ENCODE measurements around the gene L1CAM.

L1CAM gene

GRCh38 chrX:153862369-153863250 lies 23.4 kb downstream of the L1CAM start:
- no peak for DNase-seq

- DNase-seq: no peak
These were observed 24.2 kb downstream of the L1CAM start for GRCh38 chrX:153861733-153862310.

- no peak for DNase-seq
These were observed 24.8 kb downstream of the L1CAM start for GRCh38 chrX:153861151-153861550.

GRCh38 chrX:153857348-153857903 lies 28.5 kb downstream of the L1CAM start:
- no peak for DNase-seq

GRCh38 chrX:153854702-153855101 lies 31.3 kb downstream of the L1CAM start:
- no peak for DNase-seq

GRCh38 chrX:153853902-153854267 lies 32.1 kb downstream of the L1CAM start:
- no peak for DNase-seq

- DNase-seq: no peak
These were observed 32.6 kb downstream of the L1CAM start for GRCh38 chrX:153853180-153853901.

- no peak for DNase-seq
These were observed 34.0 kb downstream of the L1CAM start for GRCh38 chrX:153851981-153852380.

- DNase-seq: no peak
These were observed 37.6 kb downstream of the L1CAM start for GRCh38 chrX:153848325-153848724.

- no peak for DNase-seq
These were observed 40.1 kb downstream of the L1CAM start for GRCh38 chrX:153845842-153846241.

GRCh38 chrX:153845195-153845594 lies 40.8 kb downstream of the L1CAM start:
- DNase-seq: no peak

- no peak for DNase-seq
These were observed 41.4 kb downstream of the L1CAM start for GRCh38 chrX:153844509-153845082.

GRCh38 chrX:153836921-153837320 lies 49.1 kb downstream of the L1CAM start:
- no peak for DNase-seq

GRCh38 chrX:153832728-153833127 lies 53.2 kb downstream of the L1CAM start:
- DNase-seq: no peak

GRCh38 chrX:153831429-153832150 lies 54.4 kb downstream of the L1CAM start:
- no peak for DNase-seq

GRCh38 chrX:153830640-153831428 lies 55.1 kb downstream of the L1CAM start:
- DNase-seq: no peak

GRCh38 chrX:153829799-153830639 lies 56.0 kb downstream of the L1CAM start, which contains the start of gene PDZD4:
Gene PDZD4 (minus strand): TSS chrX:153830544. CDS start chrX:153830298, 246 bp downstream.
- no peak for DNase-seq

- DNase-seq: no peak
These were observed 56.5 kb downstream of the L1CAM start for GRCh38 chrX:153829549-153829798.

GRCh38 chrX:153828723-153829548 lies 57.0 kb downstream of the L1CAM start:
- DNase-seq: peak; percentile 25

GRCh38 chrX:153828308-153828707 lies 57.7 kb downstream of the L1CAM start:
- no peak for DNase-seq
